HEK293 (cell line): Measurements from ENCODE around the gene NATD1.

Source experiments
- GLI4 ChIP-seq: fragments of 450-650 bp; formaldehyde crosslinking; IDR thresholded peaks from 2 replicates; pipeline ENCODE4 v1.5.1; 2016; ENCODE audit warnings: missing biosample characterization, missing genetic modification characterization
- REST ChIP-seq: fragments of 450-650 bp; formaldehyde crosslinking; IDR thresholded peaks from 2 replicates; pipeline ENCODE4 v1.5.1; 2016; ENCODE audit warnings: missing biosample characterization, missing genetic modification characterization
- SETDB1 ChIP-seq: IDR thresholded peaks from one replicate; pipeline ENCODE4 v1.6.1; 2017; ENCODE audit warnings: mild to moderate bottlenecking, low read length, moderate library complexity, mixed read lengths; ENCODE audit not compliant: insufficient read length
- ZNF266 ChIP-seq: fragments of 450-650 bp; formaldehyde crosslinking; IDR thresholded peaks from 2 replicates; pipeline ENCODE4 v1.5.1; 2016; ENCODE audit warnings: missing biosample characterization, missing genetic modification characterization, low read depth
- ZNF654 ChIP-seq: fragments of 450-650 bp; formaldehyde crosslinking; IDR thresholded peaks from 2 replicates; pipeline ENCODE4 v1.5.1; 2016; ENCODE audit warnings: low read depth, missing biosample characterization, missing genetic modification characterization
- ZNF768 ChIP-seq: fragments of 450-650 bp; formaldehyde crosslinking; IDR thresholded peaks from 2 replicates; pipeline ENCODE4 v1.5.1; 2018; ENCODE audit warnings: missing biosample characterization, mild to moderate bottlenecking, missing genetic modification characterization

GRCh38 chr17:21190078-21190477, 63.1 kb downstream of the NATD1 start:
- no peak for TF ChIP-seq ZNF266 (tag by site-specific recombination)
- no peak for TF ChIP-seq GLI4 (tag by site-specific recombination)
- TF ChIP-seq ZNF768 (tag by site-specific recombination): no peak
- no peak for TF ChIP-seq REST (tag by site-specific recombination)
- no peak for TF ChIP-seq SETDB1
- no peak for TF ChIP-seq ZNF654
